Measurements from ENCODE around the gene TTLL7. TPM values are rescaled to one million over a fixed set of nuclear protein-coding genes. Genes with fewer than 3 reads are reported as not detected.

Gene TTLL7
- polyA plus RNA-seq, 1 donor (not counting 4 experiments of a cell fraction or from before 2014, with no cell fraction given) = 8.1 TPM

GRCh38 chr1:83844546-83844945, 154.4 kb downstream of the TTLL7 start:
- H3K9ac ChIP-seq (ENCODE audit: control insufficient read depth, extremely low read depth, insufficient read depth, low read length) = no peak overlapping the region
- no peak overlapping the region for H2AFZ ChIP-seq (ENCODE audit: control insufficient read depth, low read length)
- no peaks in the 10 kb centered on the region for H3K36me3 ChIP-seq (ENCODE audit: control insufficient read depth in 2 of 2, extremely low read depth in 1 of 2, insufficient read depth in 2 of 2, low read length in 2 of 2)
- TF ChIP-seq EZH2 (IDR thresholded peaks at IDR 0.05; ENCODE audit: low read length) (no peak), CTCF (optimal IDR thresholded peaks at IDR 0.05 in 1 of 3, IDR thresholded peaks at IDR 0.05 in 1 of 3, conservative IDR thresholded peaks at IDR 0.05 in 1 of 3; ENCODE audit: extremely low read depth in 1 of 3, insufficient read depth in 2 of 3, low read length in 3 of 3) (no peak)
- no peak overlapping the region for H3K4me2 ChIP-seq (ENCODE audit: control insufficient read depth, extremely low read depth, insufficient read depth, low read depth, low read length)
- dilution Hi-C loops (cut with MboI; ENCODE audit: extremely low pct_ligation_motif_present, low sequenced_read_pairs) = no loop called here
- no peaks in the 10 kb centered on the region for H3K27me3 ChIP-seq (ENCODE audit: control insufficient read depth, extremely low read depth, insufficient read depth, low read length)
- H4K20me1 ChIP-seq (ENCODE audit: control insufficient read depth, extremely low read depth, insufficient read depth, low read length) = no peaks in the 10 kb centered on the region
- H3K9me1 ChIP-seq (ENCODE audit: control insufficient read depth, extremely low read depth, insufficient read depth, low read length) = no peaks in the 10 kb centered on the region
- no peaks in the 10 kb centered on the region for H3K79me2 ChIP-seq (ENCODE audit: control insufficient read depth, insufficient read depth, low read length)
- no peaks in the 10 kb centered on the region for H3K9me3 ChIP-seq (ENCODE audit: control insufficient read depth, low read depth, low read length)
- H3K4me3 ChIP-seq (ENCODE audit: control insufficient read depth in 2 of 3, extremely low read depth in 1 of 3, insufficient read depth in 2 of 3, low read depth in 1 of 3, low read length in 3 of 3) = no peak overlapping the region
- peaks cover 3% of the 10 kb centered on the region for H3K4me1 ChIP-seq (ENCODE audit: control insufficient read depth, extremely low read depth, insufficient read depth, low read length)
- no peak overlapping the region for H3K27ac ChIP-seq (ENCODE audit: control insufficient read depth, insufficient read depth, low read length)
- FAIRE-seq = no peak
- DNase-seq (ENCODE audit: low read depth, low spot score) = no peak

- no peak overlapping the region for H3K4me3 ChIP-seq (ENCODE audit: control insufficient read depth in 2 of 3, extremely low read depth in 1 of 3, insufficient read depth in 2 of 3, low read depth in 1 of 3, low read length in 3 of 3)
- no peak overlapping the region for H3K9ac ChIP-seq (ENCODE audit: control insufficient read depth, extremely low read depth, insufficient read depth, low read length)
- no peak for TF ChIP-seq CTCF (optimal IDR thresholded peaks at IDR 0.05 in 1 of 3, IDR thresholded peaks at IDR 0.05 in 1 of 3, conservative IDR thresholded peaks at IDR 0.05 in 1 of 3; ENCODE audit: extremely low read depth in 1 of 3, insufficient read depth in 2 of 3, low read length in 3 of 3)
- no peak for TF ChIP-seq EZH2 (IDR thresholded peaks at IDR 0.05; ENCODE audit: low read length)
- FAIRE-seq (no peak), DNase-seq (ENCODE audit: low read depth, low spot score) (no peak)
- H3K9me1 ChIP-seq (ENCODE audit: control insufficient read depth, extremely low read depth, insufficient read depth, low read length) = no peaks in the 10 kb centered on the region
- H3K4me2 ChIP-seq (ENCODE audit: control insufficient read depth, extremely low read depth, insufficient read depth, low read depth, low read length) = no peak overlapping the region
- no peaks in the 10 kb centered on the region for H3K9me3 ChIP-seq (ENCODE audit: control insufficient read depth, low read depth, low read length)
- dilution Hi-C loops (cut with MboI; ENCODE audit: extremely low pct_ligation_motif_present, low sequenced_read_pairs) = no loop called here
- no peak overlapping the region for H2AFZ ChIP-seq (ENCODE audit: control insufficient read depth, low read length)
- no peak overlapping the region for H3K27ac ChIP-seq (ENCODE audit: control insufficient read depth, insufficient read depth, low read length)
- H3K4me1 ChIP-seq (ENCODE audit: control insufficient read depth, extremely low read depth, insufficient read depth, low read length) = peaks cover 3% of the 10 kb centered on the region
- no peaks in the 10 kb centered on the region for H3K79me2 ChIP-seq (ENCODE audit: control insufficient read depth, insufficient read depth, low read length)
- no peaks in the 10 kb centered on the region for H3K27me3 ChIP-seq (ENCODE audit: control insufficient read depth, extremely low read depth, insufficient read depth, low read length)
- H3K36me3 ChIP-seq (ENCODE audit: control insufficient read depth in 2 of 2, extremely low read depth in 1 of 2, insufficient read depth in 2 of 2, low read length in 2 of 2) = no peaks in the 10 kb centered on the region
- no peaks in the 10 kb centered on the region for H4K20me1 ChIP-seq (ENCODE audit: control insufficient read depth, extremely low read depth, insufficient read depth, low read length)
Observed at GRCh38 chr1:83839566-83840173, 159.3 kb downstream of the TTLL7 start.
